HuH-7 (cell line): Measurements from ENCODE around the gene SERPINC1.
"Not testable (repeated sequence)": the region's sequence is repeated elsewhere in the genome, so short reads cannot be mapped to it uniquely, and the experiment has no call there.

ENCODE experiments used
- DNase-seq: peaks from one replicate; pipeline ENCODE4 v3.0.0; 2011; ENCODE audit warnings: low spot score

The SERPINC1 gene

GRCh38 chr1:173863224-173864161, 53.6 kb downstream of the SERPINC1 start:
- DNase-seq = no peak

GRCh38 chr1:173862769-173863223, 54.3 kb downstream of the SERPINC1 start:
- DNase-seq = no peak

GRCh38 chr1:173862146-173862768, 54.9 kb downstream of the SERPINC1 start:
- DNase-seq = not testable (repeated sequence)

GRCh38 chr1:173861731-173862145, 55.4 kb downstream of the SERPINC1 start:
- DNase-seq = no peak

- DNase-seq = no peak
Measured at GRCh38 chr1:173860065-173860464, 57.1 kb downstream of the SERPINC1 start.

GRCh38 chr1:173859547-173859946, 57.6 kb downstream of the SERPINC1 start:
- not testable (repeated sequence) for DNase-seq

- DNase-seq = no peak
Measured at GRCh38 chr1:173857363-173857917, 59.7 kb downstream of the SERPINC1 start.

GRCh38 chr1:173856903-173857302, 60.2 kb downstream of the SERPINC1 start:
- DNase-seq = no peak

- no peak for DNase-seq
Measured at GRCh38 chr1:173856014-173856413, 61.1 kb downstream of the SERPINC1 start.
